AG04450 (cell line): ENCODE results near the gene POMGNT1. TPM values are rescaled to one million over a fixed set of nuclear protein-coding genes. Genes with fewer than 3 reads are reported as not detected.
A peak's percentile ranks its signal among the peaks of the same experiment; 100 is the strongest.
"Not testable (repeated sequence)": the region's sequence is repeated elsewhere in the genome, so short reads cannot be mapped to it uniquely, and the experiment has no call there.

Source experiments
- CTCF ChIA-PET: fragments of 300-600, 350-600 bp; formaldehyde crosslinking; extraction: SDS; loops from one replicate; lab custom pipeline; 2022; ENCODE audit warnings: antibody characterized with exemption, inconsistent platforms; lab: Charles Lee
- POLR2A ChIA-PET: fragments of 350-600 bp; formaldehyde crosslinking; extraction: SDS; loops from one replicate; lab custom pipeline; 2021; ENCODE audit warnings: antibody characterized with exemption, inconsistent platforms; lab: Yijun Ruan, JAX
- DNase-seq: peaks from one replicate; pipeline ENCODE4 v3.0.0-alpha.2; 2011; ENCODE audit warnings: low read depth, low spot score
- H3K27ac ChIP-seq: one replicate; pipeline ENCODE4 v1.5.1; 2012; ENCODE audit warnings: low read depth, low read length, control low read depth
- H3K27me3 ChIP-seq: one replicate; pipeline ENCODE4 v1.6.0; 2012; ENCODE audit warnings: low read length; ENCODE audit not compliant: control insufficient read depth, insufficient read depth
- H3K4me3 ChIP-seq: 2 replicates; pipeline ENCODE4 v1.5.1; 2011; ENCODE audit warnings: mild to moderate bottlenecking, low read depth, low read length, control low read depth
- H3K9me3 ChIP-seq: 2 replicates; pipeline ENCODE4 v1.5.1; 2012; ENCODE audit warnings: low read length; ENCODE audit not compliant: control insufficient read depth, insufficient read depth
- CTCF ChIP-seq: IDR thresholded peaks from 2 replicates; pipeline ENCODE4 v1.5.1; 2011; ENCODE audit warnings: low read depth, low read length, control low read depth, inconsistent platforms
- polyA plus RNA-seq: library from polyadenylated mRNA; depleted of rRNA; stranded (reverse); fragments of >200 nt; gene quantifications from 2 replicates; pipeline ENCODE4 v1.2.3, GENCODE V29; 2011

Gene POMGNT1
- polyA plus RNA-seq, 1 experiment = 41.9 TPM

GRCh38 chr1:46224966-46225365, 26.7 kb upstream of the POMGNT1 start:
- Histone ChIP-seq H3K9me3 (no peaks in the 10 kb centered on the region), H3K27me3 (no peaks in the 10 kb centered on the region), H3K27ac (no peak overlapping the region), H3K4me3 (no peak overlapping the region)
- DNase-seq = no peak
- ChIA-PET POLR2A (interaction anchor here (0.9 kb wide), 1 partner anchor 93 kb away, joined by 3 read pairs; the partner anchor contains the start of gene PIK3R3), CTCF (interaction anchor here (0.9 to 4.8 kb wide), 10 partner anchors 9 to 191 kb away, joined by 3 to 50 read pairs (median 11); partner anchors contain the start of gene RAD54L)
- no peak for TF ChIP-seq CTCF

DNA sequence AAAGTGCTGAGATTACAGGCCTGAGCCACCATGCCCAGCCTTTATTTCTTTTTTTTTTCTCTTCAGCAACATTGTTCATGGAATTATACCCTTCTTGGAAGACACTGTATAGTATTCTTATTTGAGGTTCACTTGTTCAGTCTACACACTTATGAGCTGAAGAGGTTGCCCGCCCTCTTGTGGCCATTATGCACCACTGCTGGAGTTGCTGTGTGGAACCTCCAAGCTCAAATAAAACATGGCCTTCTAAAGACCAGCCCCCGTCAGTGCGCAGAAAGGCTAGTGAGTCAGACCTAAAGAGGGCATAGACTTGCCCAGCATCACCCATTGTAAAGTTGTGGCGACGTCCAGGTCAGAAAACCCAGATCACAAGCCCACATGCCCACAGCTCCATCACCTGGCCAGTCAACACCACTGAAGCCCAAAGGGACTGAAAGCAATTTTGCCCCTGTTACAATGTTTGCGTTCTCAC, 25.3 kb upstream of the POMGNT1 start:
- Histone ChIP-seq H3K4me3 (no peak overlapping the region), H3K27ac (no peak overlapping the region), H3K27me3 (no peaks in the 10 kb centered on the region), H3K9me3 (no peaks in the 10 kb centered on the region)
- DNase-seq = peak; percentile 77
- TF ChIP-seq CTCF = peak; percentile 98
- POLR2A ChIA-PET = interaction anchor here (0.6 to 1.8 kb wide), 6 partner anchors 11 to 91 kb away, joined by 3 to 6 read pairs (median 4); partner anchors contain the start of genes LURAP1, PIK3R3 and RAD54L
- CTCF ChIA-PET = interaction anchor here (0.6 to 4.8 kb wide), 49 partner anchors 8 to 1492 kb away, joined by 3 to 50 read pairs (median 4); partner anchors contain the start of genes LURAP1, MMACHC, POMGNT1 and RAD54L

DNA sequence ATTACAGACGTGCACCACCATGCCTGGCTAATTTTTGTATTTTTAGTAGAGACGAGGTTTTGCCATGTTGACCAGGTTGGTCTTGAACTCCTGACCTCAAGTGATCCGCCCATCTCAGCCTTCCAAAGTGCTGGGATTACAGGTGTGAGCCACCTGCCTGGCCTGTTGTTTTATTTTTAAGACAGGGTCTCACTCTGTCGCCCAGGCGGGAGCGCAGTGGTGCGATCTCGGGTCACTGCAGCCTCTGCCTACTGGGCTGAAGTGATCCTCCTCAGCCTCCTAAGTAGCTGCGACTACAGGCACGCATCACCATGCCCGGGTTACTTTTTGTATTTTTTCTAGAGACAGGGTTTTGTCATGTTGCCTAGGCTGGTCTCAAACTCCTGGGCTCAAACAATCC, 24.8 kb upstream of the POMGNT1 start:
- ChIA-PET CTCF (interaction anchor here (0.6 to 4.8 kb wide), 38 partner anchors 8 to 862 kb away, joined by 3 to 50 read pairs (median 5); partner anchors contain the start of genes LURAP1, POMGNT1 and RAD54L), POLR2A (interaction anchor here (0.6 to 1.8 kb wide), 5 partner anchors 11 to 91 kb away, joined by 3 to 6 read pairs (median 4); partner anchors contain the start of genes PIK3R3 and RAD54L)
- H3K27me3 ChIP-seq, H3K4me3 ChIP-seq, H3K27ac ChIP-seq, DNase-seq, H3K9me3 ChIP-seq: not testable (repeated sequence)

DNA sequence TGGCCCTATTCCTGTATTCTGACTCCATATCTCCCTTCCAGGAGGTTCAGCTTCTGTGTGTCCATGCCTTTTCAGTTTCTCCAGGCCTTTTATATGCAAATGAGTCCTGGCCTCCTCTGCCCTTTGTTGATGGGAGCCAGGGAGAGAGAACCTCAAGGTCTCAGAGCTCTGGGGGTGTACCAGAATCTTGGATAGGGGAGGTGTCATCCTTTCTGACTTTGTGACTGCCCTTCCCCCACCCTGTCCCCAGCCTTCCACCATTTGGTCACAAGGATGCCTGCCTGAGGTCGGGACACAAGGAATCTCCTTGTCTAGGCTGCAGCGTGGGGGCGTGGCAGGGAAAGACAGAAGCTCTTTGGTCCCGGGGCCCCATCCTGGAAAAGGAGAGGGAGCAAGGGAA, 23.5 kb upstream of the POMGNT1 start:
- Histone ChIP-seq H3K27ac (no peak overlapping the region), H3K27me3 (no peaks in the 10 kb centered on the region), H3K4me3 (no peak overlapping the region), H3K9me3 (no peaks in the 10 kb centered on the region)
- POLR2A ChIA-PET = interaction anchor here (0.6 kb wide), 1 partner anchor 583 kb away, joined by 8 read pairs; no protein-coding TSS in a partner anchor
- CTCF ChIA-PET = interaction anchor here (1.3 to 4.8 kb wide), 4 partner anchors 11 to 184 kb away, joined by 3 to 36 read pairs (median 4); no protein-coding TSS in a partner anchor
- no peak for DNase-seq
- no peak for TF ChIP-seq CTCF

DNA sequence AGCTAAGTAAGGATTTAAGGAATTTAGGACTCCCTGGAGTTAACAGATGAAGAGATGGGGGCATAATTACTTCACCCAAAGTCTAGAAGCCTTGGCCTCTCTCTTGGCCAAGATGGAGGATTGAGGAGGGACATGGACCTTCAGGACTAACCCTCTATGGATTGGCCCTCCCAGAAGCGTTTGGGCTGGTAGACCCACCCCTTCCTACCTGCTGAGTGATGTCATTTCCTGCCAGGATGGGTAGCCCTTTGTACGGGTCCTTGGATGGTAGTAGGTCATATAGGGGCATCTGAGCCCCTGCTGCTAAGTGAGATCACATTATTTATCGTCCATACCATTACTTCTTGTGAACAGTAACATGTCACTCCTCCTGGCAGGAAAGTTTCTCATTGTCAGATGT, 22.6 kb upstream of the POMGNT1 start:
- Histone ChIP-seq H3K27ac (no peak overlapping the region), H3K27me3 (no peaks in the 10 kb centered on the region), H3K4me3 (no peak overlapping the region), H3K9me3 (no peaks in the 10 kb centered on the region)
- ChIA-PET CTCF (interaction anchor here (1.3 to 1.7 kb wide), 2 partner anchors 10 to 183 kb away, joined by 3 to 5 read pairs; no protein-coding TSS in a partner anchor), POLR2A (no interaction called here)
- TF ChIP-seq CTCF = no peak
- DNase-seq = no peak
